HepG2 (cell line): ENCODE measurements around the gene SLC34A3. TPM values are rescaled to one million over a fixed set of nuclear protein-coding genes. Genes with fewer than 3 reads are reported as not detected.

Experiments used
- ARHGAP35 ChIP-seq: sonication (generic); formaldehyde crosslinking; IDR thresholded peaks from 2 replicates; pipeline ENCODE4 v1.9.0; 2022; ENCODE audit warnings: mild to moderate bottlenecking, inconsistent platforms, moderate library complexity, missing genetic modification reagents, borderline replicate concordance
- CEBPB ChIP-seq: IDR thresholded peaks from 2 replicates; pipeline ENCODE4 v1.6.1; 2011; ENCODE audit warnings: low read depth, low read length, improper control_type of control experiment, borderline replicate concordance
- ESRRA ChIP-seq: sonication (generic); formaldehyde crosslinking; IDR thresholded peaks from 2 replicates; pipeline ENCODE4 v1.5.1; 2020; ENCODE audit warnings: mild to moderate bottlenecking, low read depth, missing genetic modification reagents
- KDM6A ChIP-seq: IDR thresholded peaks from 2 replicates; pipeline ENCODE4 v1.6.1; 2016; ENCODE audit warnings: low read depth
- PAF1 ChIP-seq: IDR thresholded peaks from 2 replicates; pipeline ENCODE4 v1.6.1; 2016; ENCODE audit warnings: missing genetic modification reagents, missing compliant biosample characterization
- SNRNP70 ChIP-seq: fragments of 200-400 bp; formaldehyde crosslinking; IDR thresholded peaks from 2 replicates; pipeline ENCODE4 v1.6.1; 2017; ENCODE audit warnings: mild to moderate bottlenecking, low read depth, low read length, moderate library complexity
- THYN1 ChIP-seq: sonication (generic); formaldehyde crosslinking; IDR thresholded peaks from 2 replicates; pipeline ENCODE4 v1.8.1; 2023; ENCODE audit warnings: low read depth, mild to moderate bottlenecking, moderate library complexity, missing genetic modification reagents, borderline replicate concordance
- TRIM24 ChIP-seq: sonication (generic); formaldehyde crosslinking; IDR thresholded peaks from 2 replicates; pipeline ENCODE4 v1.8.0; 2022; ENCODE audit warnings: mild to moderate bottlenecking, missing genetic modification reagents
- ZBTB20 ChIP-seq: sonication (generic); formaldehyde crosslinking; IDR thresholded peaks from 2 replicates; pipeline ENCODE4 v1.8.1; 2023; ENCODE audit warnings: missing genetic modification reagents, low read depth, mild to moderate bottlenecking, borderline replicate concordance
- ZNF10 ChIP-seq: sonication (generic); formaldehyde crosslinking; IDR thresholded peaks from 2 replicates; pipeline ENCODE4 v1.4.0; 2020; ENCODE audit warnings: mild to moderate bottlenecking, low read depth, missing genetic modification reagents, borderline replicate concordance
- polyA plus RNA-seq, 8 experiments: library from polyadenylated mRNA; depleted of rRNA in 3 of 8; stranded (reverse) in 7 of 8; unstranded in 1 of 8; fragments of >200 nt; fragmentation: Illumina TruSeq in 4 of 8; extraction: Trizol in 4 of 8; gene quantifications; 2 replicates each; pipeline versions ENCODE4 v1.2.1 to v1.2.3, GENCODE V29; 2011 to 2016; ENCODE audit warnings: low read depth in 4 of 8, missing spikeins in 1 of 8, mixed read lengths in 1 of 8; ENCODE audit not compliant: insufficient read depth in 1 of 8
- total RNA-seq, 5 experiments: library from RNA; depleted of rRNA; stranded (reverse); fragments of >200 nt; fragmentation: Illumina TruSeq; extraction: Trizol; gene quantifications; 2 replicates each; pipeline ENCODE4 v1.2.3, GENCODE V29; 2016; ENCODE audit warnings: low read depth in 1 of 5
- TF ChIP-seq, protein P1 (sequence below): sonication (generic); formaldehyde crosslinking; IDR thresholded peaks from 2 replicates; pipeline ENCODE4 v1.4.0; 2020; ENCODE audit warnings: mild to moderate bottlenecking, missing genetic modification reagents
- TF ChIP-seq, protein P2 (sequence below): sonication (generic); formaldehyde crosslinking; IDR thresholded peaks from 2 replicates; pipeline ENCODE4 v1.8.1; 2023; ENCODE audit warnings: mild to moderate bottlenecking, inconsistent platforms, moderate library complexity, missing genetic modification reagents, borderline replicate concordance
- TF ChIP-seq, protein P3 (sequence below): IDR thresholded peaks from 2 replicates; pipeline ENCODE4 v1.6.1; 2016; ENCODE audit warnings: mild to moderate bottlenecking
- TF ChIP-seq, protein P4 (sequence below): sonication (generic); formaldehyde crosslinking; IDR thresholded peaks from 2 replicates; pipeline ENCODE4 v1.4.0; 2020; ENCODE audit warnings: mild to moderate bottlenecking, missing genetic modification reagents
- TF ChIP-seq, protein P5 (sequence below): sonication (generic); formaldehyde crosslinking; conservative IDR thresholded peaks from 2 replicates; pipeline ENCODE4 v1.4.0; 2020; ENCODE audit warnings: missing genetic modification reagents

Gene SLC34A3
- total and polyA plus RNA-seq, 2 of the 13 experiments (the other 11 are each of a cell fraction or from before 2014, with no cell fraction given), result 0.07 to 1.0 TPM

DNA sequence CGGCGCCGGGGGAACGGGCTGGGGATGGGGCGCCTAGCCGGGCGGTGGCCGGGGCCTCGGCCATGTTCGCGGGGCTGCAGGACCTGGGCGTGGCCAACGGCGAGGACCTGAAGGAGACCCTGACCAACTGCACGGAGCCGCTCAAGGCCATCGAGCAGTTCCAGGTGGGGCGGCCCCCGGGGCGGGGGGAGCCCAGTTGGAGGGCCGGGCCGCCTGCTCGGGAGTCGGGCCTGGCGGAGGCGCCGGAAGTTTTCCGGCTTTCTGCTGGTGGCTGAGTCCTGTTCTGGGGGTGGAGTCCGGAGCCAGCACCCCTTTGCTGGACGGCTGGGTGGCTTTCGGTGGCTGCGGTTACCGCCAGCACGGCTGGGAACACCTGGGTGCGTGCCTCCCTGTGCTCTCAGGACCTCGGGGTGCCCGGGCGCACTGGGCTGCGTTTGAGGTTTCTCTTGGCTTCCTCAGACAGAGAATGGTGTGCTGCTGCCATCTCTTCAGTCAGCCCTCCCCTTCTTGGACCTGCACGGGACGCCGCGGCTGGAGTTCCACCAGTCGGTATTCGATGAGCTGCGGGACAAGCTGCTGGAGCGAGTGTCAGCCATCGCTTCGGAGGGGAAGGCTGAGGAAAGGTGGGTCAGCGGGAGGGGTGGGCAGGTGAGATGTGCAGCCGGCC lies 24.9 kb downstream of the SLC34A3 start (continued):
- TF ChIP-seq ZNF10 (CRISPR knock-in tag) (no peak), SNRNP70 (no peak), THYN1 (no peak), ESRRA (CRISPR knock-in tag) (no peak), PAF1 (CRISPR knock-in tag) (no peak), ARHGAP35 (no peak), TRIM24 (CRISPR knock-in tag) (no peak), KDM6A (CRISPR knock-in tag) (no peak), CEBPB (no peak), ZBTB20 (CRISPR knock-in tag) (no peak)
- TF ChIP-seq, protein P1, sequence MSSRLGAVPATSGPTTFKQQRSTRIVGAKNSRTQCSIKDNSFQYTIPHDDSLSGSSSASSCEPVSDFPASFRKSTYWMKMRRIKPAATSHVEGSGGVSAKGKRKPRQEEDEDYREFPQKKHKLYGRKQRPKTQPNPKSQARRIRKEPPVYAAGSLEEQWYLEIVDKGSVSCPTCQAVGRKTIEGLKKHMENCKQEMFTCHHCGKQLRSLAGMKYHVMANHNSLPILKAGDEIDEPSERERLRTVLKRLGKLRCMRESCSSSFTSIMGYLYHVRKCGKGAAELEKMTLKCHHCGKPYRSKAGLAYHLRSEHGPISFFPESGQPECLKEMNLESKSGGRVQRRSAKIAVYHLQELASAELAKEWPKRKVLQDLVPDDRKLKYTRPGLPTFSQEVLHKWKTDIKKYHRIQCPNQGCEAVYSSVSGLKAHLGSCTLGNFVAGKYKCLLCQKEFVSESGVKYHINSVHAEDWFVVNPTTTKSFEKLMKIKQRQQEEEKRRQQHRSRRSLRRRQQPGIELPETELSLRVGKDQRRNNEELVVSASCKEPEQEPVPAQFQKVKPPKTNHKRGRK (CRISPR knock-in tag), result no peak
- TF ChIP-seq, protein P2, sequence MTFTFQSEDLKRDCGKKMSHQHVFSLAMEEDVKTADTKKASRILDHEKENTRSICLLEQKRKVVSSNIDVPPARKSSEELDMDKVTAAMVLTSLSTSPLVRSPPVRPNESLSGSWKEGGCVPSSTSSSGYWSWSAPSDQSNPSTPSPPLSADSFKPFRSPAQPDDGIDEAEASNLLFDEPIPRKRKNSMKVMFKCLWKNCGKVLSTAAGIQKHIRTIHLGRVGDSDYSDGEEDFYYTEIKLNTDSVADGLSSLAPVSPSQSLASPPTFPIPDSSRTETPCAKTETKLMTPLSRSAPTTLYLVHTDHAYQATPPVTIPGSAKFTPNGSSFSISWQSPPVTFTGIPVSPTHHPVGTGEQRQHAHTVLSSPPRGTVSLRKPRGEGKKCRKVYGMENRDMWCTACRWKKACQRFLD, result no peak
- TF ChIP-seq, protein P3, sequence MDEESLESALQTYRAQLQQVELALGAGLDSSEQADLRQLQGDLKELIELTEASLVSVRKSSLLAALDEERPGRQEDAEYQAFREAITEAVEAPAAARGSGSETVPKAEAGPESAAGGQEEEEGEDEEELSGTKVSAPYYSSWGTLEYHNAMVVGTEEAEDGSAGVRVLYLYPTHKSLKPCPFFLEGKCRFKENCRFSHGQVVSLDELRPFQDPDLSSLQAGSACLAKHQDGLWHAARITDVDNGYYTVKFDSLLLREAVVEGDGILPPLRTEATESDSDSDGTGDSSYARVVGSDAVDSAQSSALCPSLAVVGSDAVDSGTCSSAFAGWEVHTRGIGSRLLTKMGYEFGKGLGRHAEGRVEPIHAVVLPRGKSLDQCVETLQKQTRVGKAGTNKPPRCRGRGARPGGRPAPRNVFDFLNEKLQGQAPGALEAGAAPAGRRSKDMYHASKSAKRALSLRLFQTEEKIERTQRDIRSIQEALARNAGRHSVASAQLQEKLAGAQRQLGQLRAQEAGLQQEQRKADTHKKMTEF, result no peak; the same call in 1 of the 2 replicates
- TF ChIP-seq, protein P4, sequence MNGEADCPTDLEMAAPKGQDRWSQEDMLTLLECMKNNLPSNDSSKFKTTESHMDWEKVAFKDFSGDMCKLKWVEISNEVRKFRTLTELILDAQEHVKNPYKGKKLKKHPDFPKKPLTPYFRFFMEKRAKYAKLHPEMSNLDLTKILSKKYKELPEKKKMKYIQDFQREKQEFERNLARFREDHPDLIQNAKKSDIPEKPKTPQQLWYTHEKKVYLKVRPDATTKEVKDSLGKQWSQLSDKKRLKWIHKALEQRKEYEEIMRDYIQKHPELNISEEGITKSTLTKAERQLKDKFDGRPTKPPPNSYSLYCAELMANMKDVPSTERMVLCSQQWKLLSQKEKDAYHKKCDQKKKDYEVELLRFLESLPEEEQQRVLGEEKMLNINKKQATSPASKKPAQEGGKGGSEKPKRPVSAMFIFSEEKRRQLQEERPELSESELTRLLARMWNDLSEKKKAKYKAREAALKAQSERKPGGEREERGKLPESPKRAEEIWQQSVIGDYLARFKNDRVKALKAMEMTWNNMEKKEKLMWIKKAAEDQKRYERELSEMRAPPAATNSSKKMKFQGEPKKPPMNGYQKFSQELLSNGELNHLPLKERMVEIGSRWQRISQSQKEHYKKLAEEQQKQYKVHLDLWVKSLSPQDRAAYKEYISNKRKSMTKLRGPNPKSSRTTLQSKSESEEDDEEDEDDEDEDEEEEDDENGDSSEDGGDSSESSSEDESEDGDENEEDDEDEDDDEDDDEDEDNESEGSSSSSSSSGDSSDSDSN (CRISPR knock-in tag), result peak; percentile 74; the same call in 1 of the 2 replicates
- TF ChIP-seq, protein P5, sequence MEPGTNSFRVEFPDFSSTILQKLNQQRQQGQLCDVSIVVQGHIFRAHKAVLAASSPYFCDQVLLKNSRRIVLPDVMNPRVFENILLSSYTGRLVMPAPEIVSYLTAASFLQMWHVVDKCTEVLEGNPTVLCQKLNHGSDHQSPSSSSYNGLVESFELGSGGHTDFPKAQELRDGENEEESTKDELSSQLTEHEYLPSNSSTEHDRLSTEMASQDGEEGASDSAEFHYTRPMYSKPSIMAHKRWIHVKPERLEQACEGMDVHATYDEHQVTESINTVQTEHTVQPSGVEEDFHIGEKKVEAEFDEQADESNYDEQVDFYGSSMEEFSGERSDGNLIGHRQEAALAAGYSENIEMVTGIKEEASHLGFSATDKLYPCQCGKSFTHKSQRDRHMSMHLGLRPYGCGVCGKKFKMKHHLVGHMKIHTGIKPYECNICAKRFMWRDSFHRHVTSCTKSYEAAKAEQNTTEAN (CRISPR knock-in tag), result peak; percentile 11; the same call in 1 of the 2 replicates
